ENCODE results near the gene IHH. TPM values are rescaled to one million over a fixed set of nuclear protein-coding genes. Genes with fewer than 3 reads are reported as not detected.

IHH gene
- polyA plus RNA-seq, 1 experiment: 0.05 TPM

GRCh38 chr2:219078951-219079350, 18.2 kb upstream of the IHH start:
- ChIA-PET POLR2A (no interaction called here), CTCF (interaction anchor here (0.6 to 3.1 kb wide), 5 partner anchors 15 to 54 kb away, joined by 3 to 20 read pairs (median 6); no protein-coding TSS in a partner anchor)
- no peak overlapping the region for H3K4me3 ChIP-seq (ENCODE audit: low read depth, low read length)
- no peak for DNase-seq (ENCODE audit: low read depth)
- no peaks in the 10 kb centered on the region for H3K27me3 ChIP-seq (ENCODE audit: control insufficient read depth, insufficient read depth, low read length)
- TF ChIP-seq CTCF (IDR thresholded peaks at IDR 0.05; ENCODE audit: insufficient read depth, low read depth, low read length): no peak
- peaks cover 4% of the 10 kb centered on the region; the same call in 1 of the 2 replicates for H3K36me3 ChIP-seq (ENCODE audit: control insufficient read depth, insufficient read depth, low read length)

GRCh38 chr2:219078126-219078525, 17.4 kb upstream of the IHH start:
- Histone ChIP-seq H3K36me3 (ENCODE audit: control insufficient read depth, insufficient read depth, low read length) (peaks cover 4% of the 10 kb centered on the region; the same call in 1 of the 2 replicates), H3K27me3 (ENCODE audit: control insufficient read depth, insufficient read depth, low read length) (no peaks in the 10 kb centered on the region), H3K4me3 (ENCODE audit: low read depth, low read length) (no peak overlapping the region)
- POLR2A ChIA-PET: no interaction called here
- no peak for DNase-seq (ENCODE audit: low read depth)
- CTCF ChIA-PET: interaction anchor here (0.6 to 1.2 kb wide), 2 partner anchors 48 to 54 kb away, joined by 3 read pairs; no protein-coding TSS in a partner anchor
- 0 out of 2 replicates have a peak, but pooled peaks have one; percentile 4 for TF ChIP-seq CTCF (IDR thresholded peaks at IDR 0.05; ENCODE audit: insufficient read depth, low read depth, low read length)

GRCh38 chr2:219076253-219076652, 15.5 kb upstream of the IHH start:
- no peak for TF ChIP-seq CTCF (IDR thresholded peaks at IDR 0.05; ENCODE audit: insufficient read depth, low read depth, low read length)
- Histone ChIP-seq H3K27me3 (ENCODE audit: control insufficient read depth, insufficient read depth, low read length) (no peaks in the 10 kb centered on the region), H3K4me3 (ENCODE audit: low read depth, low read length) (no peak overlapping the region), H3K36me3 (ENCODE audit: control insufficient read depth, insufficient read depth, low read length) (peaks cover 5% of the 10 kb centered on the region)
- no peak for DNase-seq (ENCODE audit: low read depth)
- ChIA-PET CTCF (interaction anchor here (0.6 to 11.1 kb wide), 9 partner anchors 8 to 434 kb away, joined by 3 to 156 read pairs (median 42); partner anchors contain the start of genes IHH and NHEJ1), POLR2A (no interaction called here)

GRCh38 chr2:219073413-219074129, 12.8 kb upstream of the IHH start:
- POLR2A ChIA-PET: no interaction called here
- H3K36me3 ChIP-seq (ENCODE audit: control insufficient read depth, insufficient read depth, low read length): peaks cover 5% of the 10 kb centered on the region
- TF ChIP-seq CTCF (IDR thresholded peaks at IDR 0.05; ENCODE audit: insufficient read depth, low read depth, low read length): peak; percentile 65
- H3K27me3 ChIP-seq (ENCODE audit: control insufficient read depth, insufficient read depth, low read length): no peaks in the 10 kb centered on the region
- H3K4me3 ChIP-seq (ENCODE audit: low read depth, low read length): no peak overlapping the region
- no peak for DNase-seq (ENCODE audit: low read depth)
- CTCF ChIA-PET: interaction anchor here (0.7 to 11.1 kb wide), 25 partner anchors 11 to 291 kb away, joined by 3 to 156 read pairs (median 5); partner anchors contain the start of gene IHH

- Histone ChIP-seq H3K36me3 (ENCODE audit: control insufficient read depth, insufficient read depth, low read length) (peaks cover 5% of the 10 kb centered on the region), H3K4me3 (ENCODE audit: low read depth, low read length) (no peak overlapping the region), H3K27me3 (ENCODE audit: control insufficient read depth, insufficient read depth, low read length) (no peaks in the 10 kb centered on the region)
- no peak for TF ChIP-seq CTCF (IDR thresholded peaks at IDR 0.05; ENCODE audit: insufficient read depth, low read depth, low read length)
- no peak for DNase-seq (ENCODE audit: low read depth)
- ChIA-PET CTCF (interaction anchor here (0.7 to 11.1 kb wide), 22 partner anchors 12 to 214 kb away, joined by 3 to 156 read pairs (median 8); partner anchors contain the start of genes CFAP65 and IHH), POLR2A (no interaction called here)
Observed at GRCh38 chr2:219072741-219073250, 12.1 kb upstream of the IHH start.
